DOHH2 (cell line): ENCODE measurements around the gene BTNL2.
"Not testable (repeated sequence)": the region's sequence is repeated elsewhere in the genome, so short reads cannot be mapped to it uniquely, and the experiment has no call there.

Source experiments
- H3F3A ChIP-seq: fragments of 200-600 bp; sonication (generic), shearing (Covaris generic); 2 replicates; pipeline ENCODE4 v1.6.0; 2016; ENCODE audit warnings: antibody characterized with exemption, mild to moderate bottlenecking; ENCODE audit not compliant: control insufficient read depth, insufficient read depth
- H3K27ac ChIP-seq: fragments of 200-600 bp; sonication (generic); 2 replicates; pipeline ENCODE4 v1.5.1; 2014; ENCODE audit warnings: low read depth, mild to moderate bottlenecking, low read length, moderate library complexity
- H3K27me3 ChIP-seq: fragments of 200-600 bp; sonication (generic); 2 replicates; pipeline ENCODE4 v1.6.1; 2014; ENCODE audit warnings: mild to moderate bottlenecking, low read length, mixed read lengths; ENCODE audit not compliant: control insufficient read depth
- H3K36me3 ChIP-seq: fragments of 200-600 bp; sonication (generic); 2 replicates; pipeline ENCODE4 v1.6.1; 2014; ENCODE audit warnings: mild to moderate bottlenecking, low read length, moderate library complexity, mixed read lengths; ENCODE audit not compliant: control insufficient read depth
- H3K4me1 ChIP-seq: fragments of 200-600 bp; sonication (generic); 2 replicates; pipeline ENCODE4 v1.6.1; 2014; ENCODE audit warnings: mild to moderate bottlenecking, low read length, mixed read lengths; ENCODE audit not compliant: control insufficient read depth
- H3K4me2 ChIP-seq: fragments of 200-600 bp; sonication (generic); 2 replicates; pipeline ENCODE4 v1.6.0; 2014; ENCODE audit warnings: mild to moderate bottlenecking, low read length, moderate library complexity
- H3K4me3 ChIP-seq: fragments of 200-600 bp; sonication (generic); 2 replicates; pipeline ENCODE4 v1.5.1; 2014; ENCODE audit warnings: mild to moderate bottlenecking, low read length, mixed read lengths
- H3K79me2 ChIP-seq: fragments of 200-600 bp; sonication (generic); 2 replicates; pipeline ENCODE4 v1.6.1; 2014; ENCODE audit warnings: mild to moderate bottlenecking, low read length, mixed read lengths; ENCODE audit not compliant: control insufficient read depth
- H3K9me2 ChIP-seq: fragments of 200-600 bp; sonication (generic); replicated peaks from 2 replicates; pipeline ENCODE4 v1.6.1; 2014; ENCODE audit warnings: mild to moderate bottlenecking, low read length, mixed read lengths; ENCODE audit not compliant: control insufficient read depth
- H3K9me3 ChIP-seq: fragments of 200-600 bp; sonication (generic); 2 replicates; pipeline ENCODE4 v1.6.1; 2014; ENCODE audit warnings: antibody characterized with exemption, low read length, mixed read lengths; ENCODE audit not compliant: control insufficient read depth, insufficient read depth
- H4K20me1 ChIP-seq: fragments of 200-600 bp; sonication (generic); 2 replicates; pipeline ENCODE4 v1.6.0; 2014; ENCODE audit warnings: low read depth, mild to moderate bottlenecking, antibody characterized with exemption, low read length, moderate library complexity; ENCODE audit not compliant: control insufficient read depth, insufficient read depth
- CTCF ChIP-seq: fragments of 200-600 bp; sonication (generic); IDR thresholded peaks from one replicate; pipeline ENCODE4 v1.5.1; 2014; ENCODE audit warnings: antibody characterized with exemption, mild to moderate bottlenecking, low read depth, low read length; ENCODE audit not compliant: poor library complexity, severe bottlenecking
- EZH2phosphoT487 ChIP-seq: fragments of 200-600 bp; sonication (generic); IDR thresholded peaks from 2 replicates; pipeline ENCODE4 v1.6.1; 2017; ENCODE audit warnings: borderline replicate concordance, mild to moderate bottlenecking, antibody characterized with exemption, low read length, moderate library complexity, mixed read lengths

BTNL2 gene

GRCh38 chr6:32436995-32437836 is 30.2 kb upstream of the BTNL2 start:
- H3K4me3 ChIP-seq = peak overlapping the region; percentile 33
- H3K27me3 ChIP-seq = no peaks in the 10 kb centered on the region
- H3K9me3 ChIP-seq = no peaks in the 10 kb centered on the region
- 0 out of 2 replicates have a peak, but pooled peaks cover 2% of the 10 kb centered on the region for H3F3A ChIP-seq
- no peak for TF ChIP-seq EZH2phosphoT487
- TF ChIP-seq CTCF = no peak
- H3K36me3 ChIP-seq = peaks cover 22% of the 10 kb centered on the region
- H3K4me1 ChIP-seq = peaks cover 56% of the 10 kb centered on the region
- peak overlapping the region; percentile 60 for H3K4me2 ChIP-seq
- peaks cover 26% of the 10 kb centered on the region for H3K79me2 ChIP-seq
- H3K27ac ChIP-seq = peak overlapping the region; percentile 64
- no peaks in the 10 kb centered on the region for H4K20me1 ChIP-seq
- H3K9me2 ChIP-seq = no peaks in the 10 kb centered on the region

- Histone ChIP-seq H3K4me3 (no peak overlapping the region), H3K9me2 (no peaks in the 10 kb centered on the region), H3K27me3 (no peaks in the 10 kb centered on the region), H3K4me1 (peaks cover 45% of the 10 kb centered on the region), H3F3A (0 out of 2 replicates have a peak, but pooled peaks cover 2% of the 10 kb centered on the region), H3K4me2 (0 out of 2 replicates have a peak overlapping the region, but pooled peaks have one; percentile 60), H3K36me3 (peaks cover 11% of the 10 kb centered on the region), H3K27ac (no peak overlapping the region), H4K20me1 (no peaks in the 10 kb centered on the region), H3K79me2 (peaks cover 16% of the 10 kb centered on the region), H3K9me3 (no peaks in the 10 kb centered on the region)
- no peak for TF ChIP-seq CTCF
- no peak for TF ChIP-seq EZH2phosphoT487
These were observed 29.2 kb upstream of the BTNL2 start for GRCh38 chr6:32436186-32436585.

GRCh38 chr6:32433950-32434349 is 27.0 kb upstream of the BTNL2 start:
- not testable (repeated sequence) for H3K36me3 ChIP-seq, H3K79me2 ChIP-seq, H3K9me3 ChIP-seq, H3K4me3 ChIP-seq, H4K20me1 ChIP-seq, H3K9me2 ChIP-seq, H3K4me2 ChIP-seq, H3K27ac ChIP-seq, H3K27me3 ChIP-seq, H3F3A ChIP-seq
- H3K4me1 ChIP-seq = peaks cover 30% of the 10 kb centered on the region

GRCh38 chr6:32432050-32432450 is 25.1 kb upstream of the BTNL2 start:
- no peaks in the 10 kb centered on the region for H3K9me2 ChIP-seq
- no peaks in the 10 kb centered on the region for H3K9me3 ChIP-seq
- H3K4me1 ChIP-seq = peaks cover 13% of the 10 kb centered on the region
- H3K27me3 ChIP-seq = no peaks in the 10 kb centered on the region
- H3K27ac ChIP-seq = no peak overlapping the region
- no peaks in the 10 kb centered on the region for H3K36me3 ChIP-seq
- TF ChIP-seq EZH2phosphoT487 (no peak), CTCF (peak; percentile 55)
- H3F3A ChIP-seq = no peaks in the 10 kb centered on the region
- no peak overlapping the region for H3K4me3 ChIP-seq
- no peak overlapping the region for H3K4me2 ChIP-seq
- H3K79me2 ChIP-seq = no peaks in the 10 kb centered on the region
- H4K20me1 ChIP-seq = no peaks in the 10 kb centered on the region
